Esophagus (tissue), 2 donors: Measurements from ENCODE around the gene TMEM131. TPM values are rescaled to one million over a fixed set of nuclear protein-coding genes. Genes with fewer than 3 reads are reported as not detected.

ENCODE experiments used
- H3K27ac ChIP-seq, 2 donors: one replicate each; pipeline ENCODE4 v1.5.1; 2013; ENCODE audit warnings: low read depth in 2 of 2, mild to moderate bottlenecking in 2 of 2, inconsistent platforms in 1 of 2, low read length in 1 of 2, moderate library complexity in 1 of 2
- H3K27me3 ChIP-seq, 2 donors: one replicate each; pipeline ENCODE4 v1.6.1; 2013; ENCODE audit warnings: low read length in 2 of 2, control low read depth in 1 of 2, mild to moderate bottlenecking in 1 of 2; ENCODE audit not compliant: insufficient read depth in 2 of 2, control insufficient read depth in 1 of 2
- H3K36me3 ChIP-seq, 2 donors: one replicate each; pipeline ENCODE4 v1.6.1; 2013; ENCODE audit warnings: low read length in 1 of 2; ENCODE audit not compliant: control insufficient read depth in 2 of 2, insufficient read depth in 2 of 2
- H3K4me1 ChIP-seq, 2 donors: one replicate each; pipeline ENCODE4 v1.6.1; 2013; ENCODE audit warnings: low read length in 1 of 2; ENCODE audit not compliant: control insufficient read depth in 2 of 2, insufficient read depth in 2 of 2
- H3K4me3 ChIP-seq, 2 donors: one replicate each; pipeline ENCODE4 v1.5.1; 2013; ENCODE audit warnings: low read length in 2 of 2, mild to moderate bottlenecking in 2 of 2, low read depth in 1 of 2, moderate library complexity in 1 of 2
- H3K9me3 ChIP-seq, 2 donors: one replicate each; pipeline ENCODE4 v1.6.1; 2013; ENCODE audit warnings: mild to moderate bottlenecking in 2 of 2, low read depth in 1 of 2, low read length in 1 of 2, moderate library complexity in 1 of 2; ENCODE audit not compliant: control insufficient read depth in 2 of 2, insufficient read depth in 1 of 2
- WGBS, 2 donors: extraction: QIAGEN DNeasy Blood & Tissue Kit; methylation state at CpG; one replicate each; pipeline ENCODE4 v1.1.7; 2013; 5-methylcytosine and 5-hydroxymethylcytosine counted together
- polyA plus RNA-seq, 2 donors: library from polyadenylated mRNA; stranded (reverse); fragments of 200-250 nt; gene quantifications; one replicate each; pipeline ENCODE4 v1.2.3, GENCODE V29; 2013
- donor health status: healthy with polysubstance abuse.
- donor health status: Bipolar disorder and iron deficiency.

TMEM131 gene
- polyA plus RNA-seq, 2 donors = 9.3 to 9.9 TPM

- Histone ChIP-seq H3K4me3 (no peak overlapping the region), H3K36me3 (peaks cover 9 to 37% of the 10 kb centered on the region in 2 donors), H3K27me3 (no peaks in the 10 kb centered on the region), H3K9me3 (no peaks in the 10 kb centered on the region), H3K4me1 (peaks cover 0 to 3% of the 10 kb centered on the region in 2 donors), H3K27ac (no peak overlapping the region)
- WGBS, 2 donors = 81 to 86% methylated on average over 1 of the region's 1 CpG
Measured at GRCh38 chr2:97758131-97758705, 237.5 kb downstream of the TMEM131 start.

DNA sequence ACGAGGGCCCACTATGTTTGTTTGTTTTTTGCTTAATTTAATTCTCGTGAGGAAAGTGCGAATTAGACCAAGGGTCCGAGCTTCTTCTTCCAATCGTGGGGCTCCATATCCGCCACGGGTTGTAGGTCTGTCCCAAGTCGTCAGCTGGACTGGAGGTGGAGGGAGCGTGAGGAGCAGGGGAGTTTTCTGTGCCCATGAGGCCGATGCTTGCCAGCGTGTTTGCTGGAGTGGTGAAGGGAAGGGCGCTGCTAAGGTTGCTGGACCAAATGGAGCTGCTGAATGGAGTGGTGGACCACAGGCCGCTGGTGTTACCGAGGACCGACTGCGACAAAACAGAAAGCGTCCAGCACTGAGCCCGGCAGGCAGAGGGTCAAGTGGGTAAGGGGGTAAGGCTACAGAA is 238.7 kb downstream of the TMEM131 start:
- 91 to 94% methylated on average over 18 of the region's 18 CpGs for WGBS, 2 donors
- Histone ChIP-seq H3K4me3 (no peak overlapping the region), H3K4me1 (peaks cover 0 to 3% of the 10 kb centered on the region in 2 donors), H3K27me3 (no peaks in the 10 kb centered on the region), H3K27ac (no peak overlapping the region), H3K36me3 (peaks cover 9 to 33% of the 10 kb centered on the region in 2 donors), H3K9me3 (no peaks in the 10 kb centered on the region)

DNA sequence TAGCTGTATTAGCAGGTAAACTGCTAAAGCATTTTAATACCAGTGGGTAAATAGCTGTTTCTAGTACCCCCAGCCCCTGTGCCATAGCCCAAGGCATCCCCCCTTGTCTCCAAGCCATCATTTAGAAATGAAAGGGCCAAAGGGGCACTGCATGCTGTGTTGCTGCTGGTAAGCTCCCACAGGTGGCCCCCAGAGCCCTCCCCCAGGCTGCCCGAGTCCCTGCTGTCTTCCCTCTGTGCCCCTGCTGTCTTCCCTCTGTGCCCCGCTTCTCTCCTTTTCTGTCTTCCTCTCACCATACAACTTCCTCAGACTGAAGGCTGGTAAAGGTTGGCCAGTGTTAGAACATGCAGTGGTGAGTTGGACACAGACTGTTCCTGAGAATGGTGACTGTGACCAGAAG is 240.3 kb downstream of the TMEM131 start:
- peaks cover 3 to 28% of the 10 kb centered on the region in 2 donors for H3K36me3 ChIP-seq
- H3K4me3 ChIP-seq = no peak overlapping the region

DNA sequence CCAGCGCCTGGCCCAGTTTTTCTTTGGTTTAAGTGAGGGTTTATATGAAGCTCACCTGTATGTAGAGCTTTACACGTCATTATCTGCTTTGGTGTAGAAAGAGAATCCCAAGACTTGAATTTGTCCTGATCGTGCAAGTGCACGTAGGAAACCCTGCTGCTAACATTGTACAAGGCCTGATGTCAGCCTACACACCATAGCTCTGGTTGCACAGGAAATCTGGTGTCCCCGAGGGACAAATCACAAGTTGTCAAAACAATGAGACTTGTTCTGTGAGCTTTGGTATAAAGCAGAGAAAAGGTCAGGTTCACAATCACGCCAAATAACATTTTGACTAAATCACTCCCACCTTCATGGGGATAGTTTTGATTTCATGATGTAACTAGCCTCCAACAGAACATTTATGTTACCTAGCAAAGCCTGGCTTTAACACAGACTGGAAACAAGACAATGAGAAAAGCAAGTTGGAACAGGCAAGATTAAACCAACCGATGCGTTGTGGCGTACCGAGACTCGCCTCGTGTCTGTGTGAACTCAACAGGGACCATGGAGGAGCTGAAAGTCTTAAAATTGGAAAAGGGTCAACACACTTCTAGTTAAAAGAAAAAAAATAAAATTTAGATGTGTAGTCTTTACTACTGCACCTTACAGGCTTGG is 240.9 kb downstream of the TMEM131 start:
- Histone ChIP-seq H3K4me1 (peaks cover 0 to 3% of the 10 kb centered on the region in 2 donors), H3K27me3 (no peaks in the 10 kb centered on the region), H3K4me3 (no peak overlapping the region), H3K9me3 (no peaks in the 10 kb centered on the region), H3K27ac (peak overlapping the region; percentile 64 to 73), H3K36me3 (peaks cover 3 to 28% of the 10 kb centered on the region in 2 donors)
- 58 to 76% methylated on average over 12 of the region's 12 CpGs for WGBS, 2 donors

More for the DNA sequence above, 240.3 kb downstream of the TMEM131 start:
- Histone ChIP-seq H3K27me3 (no peaks in the 10 kb centered on the region), H3K4me1 (peaks cover 0 to 3% of the 10 kb centered on the region in 2 donors), H3K9me3 (no peaks in the 10 kb centered on the region), H3K27ac (peak overlapping the region in 1 of 2 donors; percentile 51)
- WGBS, 2 donors = 92 to 93% methylated on average over 2 of the region's 2 CpGs

- no peaks in the 10 kb centered on the region for H3K27me3 ChIP-seq
- H3K4me3 ChIP-seq = no peak overlapping the region
- H3K27ac ChIP-seq = no peak overlapping the region
- no peaks in the 10 kb centered on the region for H3K9me3 ChIP-seq
- H3K4me1 ChIP-seq = peaks cover 0 to 3% of the 10 kb centered on the region in 2 donors
- peaks cover 0 to 17% of the 10 kb centered on the region in 2 donors for H3K36me3 ChIP-seq
- 92% methylated on average over 3 of the region's 3 CpGs for WGBS, 2 donors
Measured at GRCh38 chr2:97752342-97753334, 243.1 kb downstream of the TMEM131 start.

DNA sequence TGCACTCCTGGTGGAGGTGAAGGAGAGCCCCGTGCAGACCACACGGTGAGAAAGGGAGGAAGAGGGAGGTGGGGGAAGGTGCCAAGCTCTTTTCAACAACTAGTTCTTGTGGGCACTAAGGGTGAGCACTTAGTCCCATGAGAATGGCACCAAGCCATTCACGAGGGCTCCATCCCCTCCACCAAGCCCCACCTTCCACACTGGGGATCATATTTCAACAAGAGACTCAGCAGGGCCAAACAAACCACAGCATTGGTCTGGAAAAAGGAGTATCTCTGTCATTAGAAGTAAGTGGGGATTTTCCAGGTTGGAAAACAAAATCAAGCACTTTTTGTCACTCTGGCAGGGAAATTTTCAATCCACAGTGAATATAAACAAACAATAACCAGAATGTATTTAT is 244.0 kb downstream of the TMEM131 start:
- Histone ChIP-seq H3K9me3 (no peaks in the 10 kb centered on the region), H3K27ac (no peak overlapping the region), H3K4me3 (no peak overlapping the region), H3K36me3 (peaks cover 0 to 9% of the 10 kb centered on the region in 2 donors), H3K27me3 (no peaks in the 10 kb centered on the region), H3K4me1 (peaks cover 0 to 3% of the 10 kb centered on the region in 2 donors)
- 44 to 53% methylated on average over 3 of the region's 3 CpGs for WGBS, 2 donors

GRCh38 chr2:97750017-97750416 is 245.7 kb downstream of the TMEM131 start:
- no peaks in the 10 kb centered on the region for H3K27me3 ChIP-seq
- peaks cover 0 to 5% of the 10 kb centered on the region in 2 donors for H3K36me3 ChIP-seq
- H3K4me1 ChIP-seq = no peaks in the 10 kb centered on the region
- H3K9me3 ChIP-seq = no peaks in the 10 kb centered on the region
- 95 to 98% methylated on average over 4 of the region's 4 CpGs for WGBS, 2 donors
- H3K27ac ChIP-seq = no peak overlapping the region
- H3K4me3 ChIP-seq = no peak overlapping the region

GRCh38 chr2:97749581-97749980 is 246.2 kb downstream of the TMEM131 start:
- Histone ChIP-seq H3K36me3 (peaks cover 0 to 5% of the 10 kb centered on the region in 2 donors), H3K27ac (no peak overlapping the region), H3K9me3 (no peaks in the 10 kb centered on the region), H3K27me3 (no peaks in the 10 kb centered on the region), H3K4me3 (no peak overlapping the region), H3K4me1 (no peaks in the 10 kb centered on the region)
- WGBS, 2 donors = 49 to 54% methylated on average over 5 of the region's 5 CpGs

DNA sequence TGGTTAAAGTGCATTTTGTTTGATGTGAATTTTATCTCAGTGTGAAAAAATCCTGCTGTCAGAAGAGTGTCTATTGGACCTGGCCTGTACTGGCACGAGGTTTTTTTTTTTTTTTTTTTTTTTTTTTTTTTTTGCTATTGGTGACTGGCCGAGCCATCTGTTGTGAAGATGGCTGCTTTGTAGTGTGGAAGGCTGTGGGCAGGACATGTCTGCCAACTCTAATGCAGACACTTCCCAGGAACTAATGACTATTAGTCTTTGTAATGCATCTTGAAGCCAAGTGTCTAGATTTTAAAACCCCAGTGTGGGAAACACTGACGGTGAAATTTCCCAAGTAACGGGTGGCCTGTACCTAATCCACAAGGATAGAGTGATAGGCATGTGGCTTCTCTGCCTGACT is 248.0 kb downstream of the TMEM131 start:
- no peaks in the 10 kb centered on the region for H3K4me1 ChIP-seq
- H3K9me3 ChIP-seq = no peaks in the 10 kb centered on the region
- no peak overlapping the region for H3K27ac ChIP-seq
- peaks cover 0 to 5% of the 10 kb centered on the region in 2 donors for H3K36me3 ChIP-seq
- no peaks in the 10 kb centered on the region for H3K27me3 ChIP-seq
- no peak overlapping the region for H3K4me3 ChIP-seq
- WGBS, 2 donors = 70 to 74% methylated on average over 4 of the region's 4 CpGs
